Stomach (tissue), 9 donors: Measurements from ENCODE around the gene DYRK1A. TPM values are rescaled to one million over a fixed set of nuclear protein-coding genes. Genes with fewer than 3 reads are reported as not detected.
A peak's percentile ranks its signal among the peaks of the same experiment; 100 is the strongest.

Source experiments
- DNase-seq, 2 donors: peaks; one replicate each; pipeline versions ENCODE4 v3.0.0 to v3.0.0-alpha.2; 2013 to 2019
- H3K27ac ChIP-seq, 5 donors: fragments of 200-600 bp in 4 of 5; sonication (generic) in 4 of 5; one replicate each; pipeline ENCODE4 v1.5.1; 2013 to 2019; ENCODE audit warnings: mild to moderate bottlenecking in 1 of 5, moderate library complexity in 1 of 5
- H3K27me3 ChIP-seq, 3 donors: fragments of 200-600 bp; sonication (generic); one replicate each; pipeline ENCODE4 v1.5.1; 2017 to 2019; ENCODE audit warnings: mixed run types in 1 of 3
- H3K36me3 ChIP-seq, 4 donors: fragments of 200-600 bp; sonication (generic); 1 replicate in 3 of 4; 2 replicates in 1 of 4; pipeline ENCODE4 v1.5.1; 2016 to 2019
- H3K4me1 ChIP-seq, 4 donors: fragments of 200-600 bp; sonication (generic); one replicate each; pipeline ENCODE4 v1.5.1; 2016 to 2019
- H3K4me3 ChIP-seq, 4 donors: fragments of 200-600 bp; sonication (generic) in 3 of 4; one replicate each; pipeline ENCODE4 v1.5.1; 2016 to 2019; ENCODE audit warnings: mild to moderate bottlenecking in 1 of 4
- H3K9me3 ChIP-seq, 4 donors: fragments of 200-600 bp; sonication (generic); one replicate each; pipeline ENCODE4 v1.5.1; 2016 to 2019
- CTCF ChIP-seq, 7 experiments: fragments of 450-650 bp in 4 of 7; fragments of 200-600 bp in 3 of 7; sonication (generic) in 3 of 7; IDR thresholded peaks; one replicate each; pipeline ENCODE4 v1.5.1; 2016 to 2019; ENCODE audit warnings: antibody characterized with exemption in 7 of 7, control low read depth in 2 of 7, mild to moderate bottlenecking in 1 of 7
- EP300 ChIP-seq: sonication (generic); formaldehyde crosslinking; IDR thresholded peaks from one replicate; pipeline ENCODE4 v1.6.1; 2017; ENCODE audit warnings: antibody characterized with exemption
- POLR2A ChIP-seq, 4 donors: fragments of 450-650 bp; IDR thresholded peaks; one replicate each; pipeline ENCODE4 v1.6.1; 2016; ENCODE audit warnings: antibody characterized with exemption in 4 of 4, control low read depth in 2 of 4, mild to moderate bottlenecking in 1 of 4, moderate library complexity in 1 of 4
- POLR2AphosphoS5 ChIP-seq, 3 donors: sonication (generic); formaldehyde crosslinking; IDR thresholded peaks; one replicate each; pipeline ENCODE4 v1.6.1; 2016; ENCODE audit warnings: antibody characterized with exemption in 3 of 3
- WGBS, 5 donors: extraction: QIAGEN DNeasy Blood & Tissue Kit in 3 of 5; methylation state at CpG; one replicate each; pipeline versions ENCODE4 v1.1.5 to v1.1.7; 2013 to 2018; 5-methylcytosine and 5-hydroxymethylcytosine counted together
- intact Hi-C: fragments of 100-400 bp; cut with DNase I; formaldehyde crosslinking; loops from one replicate; pipeline ENCODE4 v1.15.1; 2023; ENCODE audit warnings: low total_unique reads
- polyA plus RNA-seq, 3 donors: library from polyadenylated mRNA; stranded (reverse); fragments of 200-250 nt; gene quantifications; one replicate each; pipeline ENCODE4 v1.2.3, GENCODE V29; 2013
- total RNA-seq, 5 donors: library from RNA; depleted of rRNA; stranded (reverse); fragments of >200 nt; gene quantifications; one replicate each; pipeline versions ENCODE4 v1.1.0 to v1.2.3, GENCODE V29; 2014 to 2016
- donor health status: healthy with polysubstance abuse.
- donor health status: Bipolar disorder and iron deficiency.
- donor health status: healthy.

DYRK1A gene
- total and polyA plus RNA-seq, 8 donors = 10.1 to 124 (median 67.0) TPM

GRCh38 chr21:37452227-37452626, 85.7 kb downstream of the DYRK1A start:
- H3K27ac ChIP-seq = peak overlapping the region in 2 of 5 donors; percentile 50 to 55
- H3K36me3 ChIP-seq = no peaks in the 10 kb centered on the region
- no peaks in the 10 kb centered on the region for H3K27me3 ChIP-seq
- TF ChIP-seq POLR2AphosphoS5 (IDR thresholded peaks at IDR 0.05) (no peak), CTCF (IDR thresholded peaks at IDR 0.05) (no peak), EP300 (no peak), POLR2A (IDR thresholded peaks at IDR 0.05) (no peak)
- WGBS, 5 donors = 19 to 37% (median 22%) methylated on average over 4 of the region's 4 CpGs
- no peak overlapping the region for H3K4me3 ChIP-seq
- intact Hi-C loops = no loop called here
- H3K9me3 ChIP-seq = no peaks in the 10 kb centered on the region
- peak in 1 of 2 donors; percentile 74 for DNase-seq
- H3K4me1 ChIP-seq = peaks cover 44 to 93% (median 66%) of the 10 kb centered on the region in 4 donors

GRCh38 chr21:37453350-37453749, 86.8 kb downstream of the DYRK1A start:
- DNase-seq = no peak
- TF ChIP-seq CTCF (IDR thresholded peaks at IDR 0.05) (no peak), POLR2A (IDR thresholded peaks at IDR 0.05) (no peak), EP300 (no peak), POLR2AphosphoS5 (IDR thresholded peaks at IDR 0.05) (no peak)
- 72 to 81% (median 77%) methylated on average over 4 of the region's 4 CpGs for WGBS, 5 donors
- no peak overlapping the region for H3K4me3 ChIP-seq
- peaks cover 53 to 97% (median 76%) of the 10 kb centered on the region in 4 donors for H3K4me1 ChIP-seq
- no peak overlapping the region for H3K27ac ChIP-seq
- no peaks in the 10 kb centered on the region for H3K27me3 ChIP-seq
- intact Hi-C loops = no loop called here
- H3K36me3 ChIP-seq = no peaks in the 10 kb centered on the region
- no peaks in the 10 kb centered on the region for H3K9me3 ChIP-seq

- TF ChIP-seq EP300 (no peak), POLR2A (IDR thresholded peaks at IDR 0.05) (no peak), POLR2AphosphoS5 (IDR thresholded peaks at IDR 0.05) (no peak), CTCF (IDR thresholded peaks at IDR 0.05) (no peak)
- DNase-seq = no peak
- 37 to 78% (median 58%) methylated on average over 2 of the region's 2 CpGs for WGBS, 5 donors
- no peak overlapping the region for H3K4me3 ChIP-seq
- no peaks in the 10 kb centered on the region for H3K27me3 ChIP-seq
- no peak overlapping the region for H3K27ac ChIP-seq
- no peaks in the 10 kb centered on the region for H3K36me3 ChIP-seq
- intact Hi-C loops = no loop called here
- H3K9me3 ChIP-seq = no peaks in the 10 kb centered on the region
- peaks cover 63 to 97% (median 80%) of the 10 kb centered on the region in 4 donors for H3K4me1 ChIP-seq
Observed at GRCh38 chr21:37454869-37455503, 88.4 kb downstream of the DYRK1A start.

GRCh38 chr21:37455504-37455911, 88.9 kb downstream of the DYRK1A start:
- intact Hi-C loops = no loop called here
- WGBS, 5 donors = 48 to 56% (median 52%) methylated on average over 7 of the region's 7 CpGs
- no peak for DNase-seq

GRCh38 chr21:37458669-37459276, 92.2 kb downstream of the DYRK1A start:
- Histone ChIP-seq H3K27me3 (no peaks in the 10 kb centered on the region), H3K4me3 (no peak overlapping the region), H3K4me1 (peaks cover 65 to 97% (median 83%) of the 10 kb centered on the region in 4 donors), H3K27ac (peak overlapping the region in 2 of 5 donors; percentile 9 to 36), H3K36me3 (no peaks in the 10 kb centered on the region), H3K9me3 (no peaks in the 10 kb centered on the region)
- WGBS, 5 donors = 25 to 36% (median 28%) methylated on average over 7 of the region's 7 CpGs
- intact Hi-C loops = no loop called here
- peak in 1 of 2 donors; percentile 73 for DNase-seq
- TF ChIP-seq POLR2A (IDR thresholded peaks at IDR 0.05) = no peak
- no peak for TF ChIP-seq CTCF (IDR thresholded peaks at IDR 0.05)
- no peak for TF ChIP-seq EP300
- TF ChIP-seq POLR2AphosphoS5 (IDR thresholded peaks at IDR 0.05) = no peak

More at GRCh38 chr21:37455504-37455911, 88.9 kb downstream of the DYRK1A start:
- Histone ChIP-seq H3K27me3 (no peaks in the 10 kb centered on the region), H3K36me3 (no peaks in the 10 kb centered on the region), H3K27ac (peak overlapping the region in 2 of 5 donors; percentile 5 to 6), H3K4me1 (peaks cover 63 to 97% (median 82%) of the 10 kb centered on the region in 4 donors), H3K4me3 (no peak overlapping the region), H3K9me3 (no peaks in the 10 kb centered on the region)
- TF ChIP-seq POLR2A (IDR thresholded peaks at IDR 0.05) = no peak
- TF ChIP-seq POLR2AphosphoS5 (IDR thresholded peaks at IDR 0.05) = no peak
